ENCODE data around the gene HTRA3. TPM values are rescaled to one million over a fixed set of nuclear protein-coding genes. Genes with fewer than 3 reads are reported as not detected.

The HTRA3 gene
- total RNA-seq, 1 donor from 2014 or later, result not detected

DNA sequence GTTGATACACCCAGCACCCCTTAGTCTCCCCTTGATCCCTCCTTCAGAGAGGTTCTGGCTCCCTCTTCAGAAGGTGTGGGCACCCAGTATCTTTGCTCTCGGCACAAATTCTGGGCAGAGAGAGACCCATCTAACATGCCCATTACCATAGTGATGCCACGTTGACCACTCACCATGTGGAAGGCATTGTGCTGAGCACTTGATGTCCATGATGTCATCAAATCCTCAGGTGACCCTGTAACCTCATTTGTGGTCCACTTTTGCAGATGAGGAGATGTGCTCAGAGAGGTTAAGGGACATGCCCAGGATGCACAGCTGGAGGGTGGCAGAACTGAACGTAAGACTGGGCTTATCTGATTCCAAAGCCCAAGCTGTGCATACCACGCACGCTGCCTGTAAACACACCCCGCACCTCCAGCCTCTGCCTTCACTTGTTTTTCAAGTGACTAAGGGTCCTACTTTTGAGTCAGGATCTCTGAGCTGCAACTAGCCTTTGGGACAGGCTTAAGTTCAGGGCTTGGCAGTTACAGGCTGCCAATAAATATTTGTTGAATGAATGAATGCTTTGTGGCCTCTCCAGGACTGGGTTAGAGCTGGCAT is 55.2 kb downstream of the HTRA3 start:
- no peak for DNase-seq
- intact Hi-C loops (cut with micrococcal nuclease), result no loop called here
- ChIA-PET POLR2A (no interaction called here), CTCF (no interaction called here)
- H3K4me1 Mint-ChIP-seq, result no peaks in the 10 kb centered on the region
- ATAC-seq (ENCODE audit: low read depth), result no peak
- H3K27me3 Mint-ChIP-seq, result peaks cover 3% of the 10 kb centered on the region
- TF ChIP-seq, protein P1, sequence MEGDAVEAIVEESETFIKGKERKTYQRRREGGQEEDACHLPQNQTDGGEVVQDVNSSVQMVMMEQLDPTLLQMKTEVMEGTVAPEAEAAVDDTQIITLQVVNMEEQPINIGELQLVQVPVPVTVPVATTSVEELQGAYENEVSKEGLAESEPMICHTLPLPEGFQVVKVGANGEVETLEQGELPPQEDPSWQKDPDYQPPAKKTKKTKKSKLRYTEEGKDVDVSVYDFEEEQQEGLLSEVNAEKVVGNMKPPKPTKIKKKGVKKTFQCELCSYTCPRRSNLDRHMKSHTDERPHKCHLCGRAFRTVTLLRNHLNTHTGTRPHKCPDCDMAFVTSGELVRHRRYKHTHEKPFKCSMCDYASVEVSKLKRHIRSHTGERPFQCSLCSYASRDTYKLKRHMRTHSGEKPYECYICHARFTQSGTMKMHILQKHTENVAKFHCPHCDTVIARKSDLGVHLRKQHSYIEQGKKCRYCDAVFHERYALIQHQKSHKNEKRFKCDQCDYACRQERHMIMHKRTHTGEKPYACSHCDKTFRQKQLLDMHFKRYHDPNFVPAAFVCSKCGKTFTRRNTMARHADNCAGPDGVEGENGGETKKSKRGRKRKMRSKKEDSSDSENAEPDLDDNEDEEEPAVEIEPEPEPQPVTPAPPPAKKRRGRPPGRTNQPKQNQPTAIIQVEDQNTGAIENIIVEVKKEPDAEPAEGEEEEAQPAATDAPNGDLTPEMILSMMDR (IDR thresholded peaks at IDR 0.05), result no peak
- no peak overlapping the region for H3K27ac Mint-ChIP-seq
- H3K36me3 Mint-ChIP-seq (ENCODE audit: low read depth), result no peaks in the 10 kb centered on the region
- no peak overlapping the region for H3K4me3 Mint-ChIP-seq
- no peaks in the 10 kb centered on the region for H3K9me3 Mint-ChIP-seq

DNA sequence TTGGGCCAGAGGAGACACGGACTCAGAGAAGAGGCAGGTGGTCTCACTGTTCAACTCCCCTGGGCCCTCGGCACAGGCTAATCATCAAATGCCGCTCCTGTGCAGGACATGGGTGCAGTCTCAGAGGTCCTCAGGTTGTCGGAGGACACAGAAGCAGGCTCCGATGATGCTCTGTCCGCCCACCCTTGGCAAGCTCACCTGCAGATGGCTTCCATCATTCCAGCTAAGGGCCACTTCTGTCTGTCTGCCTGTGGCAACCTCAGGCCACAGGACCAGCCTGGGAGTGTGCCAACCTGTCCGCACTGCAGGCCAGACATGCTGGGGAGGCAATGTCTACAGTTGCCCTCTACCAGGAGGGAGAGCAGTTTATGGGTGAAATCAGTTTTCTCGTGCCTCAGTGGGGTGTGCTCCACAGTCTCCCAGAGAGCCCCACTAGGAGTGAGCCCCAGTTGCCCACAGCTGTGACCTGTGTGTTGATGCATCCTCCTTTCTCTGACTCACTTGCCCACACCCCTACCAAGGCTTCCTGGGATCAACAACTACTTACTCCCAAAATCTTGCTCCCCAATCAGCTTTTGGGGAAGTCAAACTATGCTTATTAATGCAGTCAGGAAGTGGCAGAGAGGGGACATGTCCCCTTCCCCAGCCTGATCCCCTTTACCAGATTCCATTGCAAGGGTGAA is 55.9 kb downstream of the HTRA3 start:
- intact Hi-C loops (cut with micrococcal nuclease), result no loop called here
- Mint-ChIP-seq H3K4me1 (no peaks in the 10 kb centered on the region), H3K27me3 (peaks cover 3% of the 10 kb centered on the region), H3K27ac (no peak overlapping the region), H3K4me3 (no peak overlapping the region), H3K9me3 (no peaks in the 10 kb centered on the region), H3K36me3 (ENCODE audit: low read depth) (no peaks in the 10 kb centered on the region)
- TF ChIP-seq, protein P1 (IDR thresholded peaks at IDR 0.05), result no peak
- ChIA-PET CTCF (no interaction called here), POLR2A (no interaction called here)
- no peak for DNase-seq
- no peak for ATAC-seq (ENCODE audit: low read depth)

DNA sequence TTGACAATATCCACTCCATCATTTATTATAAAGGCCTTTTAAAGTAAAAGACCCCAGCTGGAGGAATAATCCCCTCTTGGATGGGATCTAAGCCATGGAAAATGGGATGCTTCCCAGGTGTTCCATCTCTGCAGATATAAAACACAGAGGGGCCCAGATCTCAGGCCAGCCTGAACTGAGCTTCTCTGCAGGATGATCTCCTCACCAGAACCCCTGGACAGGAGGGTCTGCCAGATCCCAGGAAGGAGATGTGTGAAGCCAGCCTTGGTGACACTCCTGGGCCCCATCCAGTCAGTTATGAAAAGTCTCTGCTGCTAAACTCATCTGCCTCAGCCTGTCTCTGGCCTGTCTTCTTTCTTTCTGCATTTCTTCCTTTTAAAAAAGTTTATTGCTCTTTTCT is 56.7 kb downstream of the HTRA3 start:
- Mint-ChIP-seq H3K4me1 (no peaks in the 10 kb centered on the region), H3K27ac (no peak overlapping the region), H3K9me3 (no peaks in the 10 kb centered on the region), H3K4me3 (no peak overlapping the region), H3K36me3 (ENCODE audit: low read depth) (no peaks in the 10 kb centered on the region), H3K27me3 (peaks cover 3% of the 10 kb centered on the region)
- ATAC-seq (ENCODE audit: low read depth) (no peak), DNase-seq (no peak)
- ChIA-PET CTCF (no interaction called here), POLR2A (no interaction called here)
- TF ChIP-seq, protein P1 (IDR thresholded peaks at IDR 0.05), result no peak
- intact Hi-C loops (cut with micrococcal nuclease), result no loop called here

DNA sequence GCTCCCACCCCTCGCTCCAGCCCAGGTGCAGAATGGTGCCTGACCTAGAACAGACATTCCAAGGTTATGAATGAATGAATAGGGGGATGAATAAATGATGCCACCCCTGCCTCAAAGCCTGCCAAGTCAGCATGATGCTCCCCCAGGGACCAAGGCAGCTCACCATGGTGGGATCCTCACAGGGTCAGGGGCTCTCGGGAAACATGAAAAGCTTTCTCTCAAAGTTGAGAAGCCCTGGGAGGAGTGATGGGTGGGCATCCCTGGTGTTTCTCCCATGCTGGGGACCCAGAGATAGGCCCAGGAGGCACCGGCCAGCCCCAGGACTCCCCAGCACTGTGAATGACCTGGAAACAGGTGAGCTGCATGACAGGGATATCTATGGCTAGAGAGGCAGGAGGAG is 58.9 kb downstream of the HTRA3 start:
- peaks cover 6% of the 10 kb centered on the region for H3K9me3 Mint-ChIP-seq
- no peaks in the 10 kb centered on the region for H3K4me1 Mint-ChIP-seq
- TF ChIP-seq, protein P1 (IDR thresholded peaks at IDR 0.05), result no peak
- DNase-seq, result no peak
- H3K36me3 Mint-ChIP-seq (ENCODE audit: low read depth), result no peaks in the 10 kb centered on the region
- ATAC-seq (ENCODE audit: low read depth), result no peak
- H3K4me3 Mint-ChIP-seq, result no peak overlapping the region
- intact Hi-C loops (cut with micrococcal nuclease), result no loop called here
- no peak overlapping the region for H3K27ac Mint-ChIP-seq
- H3K27me3 Mint-ChIP-seq, result peaks cover 9% of the 10 kb centered on the region
- POLR2A ChIA-PET, result no interaction called here
- CTCF ChIA-PET, result no interaction called here

DNA sequence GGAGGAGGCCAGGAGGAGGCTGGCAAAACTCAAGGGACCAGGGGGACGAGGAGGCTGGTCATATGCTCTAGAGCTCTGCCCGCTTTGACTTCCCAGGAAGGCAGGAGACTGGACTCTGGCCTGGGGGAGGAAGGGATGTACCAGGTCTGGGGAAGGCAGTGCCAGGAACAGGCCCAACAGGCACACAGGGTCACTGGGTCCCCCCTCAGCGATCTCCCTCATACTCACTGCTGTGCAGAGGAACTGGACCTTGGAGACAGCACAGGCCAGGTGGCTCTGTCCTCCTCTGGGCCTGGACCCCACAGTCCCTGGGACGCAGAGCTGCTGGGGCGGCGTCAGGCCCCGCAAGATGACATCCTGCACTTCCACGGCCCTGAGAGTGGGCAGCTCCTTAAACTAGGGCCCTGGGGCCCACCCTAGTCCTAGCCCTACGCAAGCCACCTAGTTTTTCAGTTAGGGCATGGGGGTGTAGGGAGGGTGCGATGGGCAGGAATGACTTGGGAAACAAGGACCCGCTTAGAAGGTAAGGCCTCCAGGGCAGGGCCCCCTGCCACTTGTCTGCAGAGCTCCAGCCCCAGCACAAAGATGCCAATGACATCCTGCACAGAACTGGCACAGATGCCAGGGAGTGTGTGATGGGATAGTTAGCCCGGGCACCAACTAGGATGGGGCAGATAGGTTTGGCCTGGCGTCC is 59.5 kb downstream of the HTRA3 start:
- Mint-ChIP-seq H3K4me3 (no peak overlapping the region), H3K9me3 (peaks cover 6% of the 10 kb centered on the region), H3K4me1 (no peaks in the 10 kb centered on the region), H3K27ac (no peak overlapping the region), H3K27me3 (peaks cover 9% of the 10 kb centered on the region), H3K36me3 (ENCODE audit: low read depth) (no peaks in the 10 kb centered on the region)
- intact Hi-C loops (cut with micrococcal nuclease), result no loop called here
- POLR2A ChIA-PET, result no interaction called here
- TF ChIP-seq, protein P1 (IDR thresholded peaks at IDR 0.05), result no peak
- CTCF ChIA-PET, result no interaction called here
- ATAC-seq (ENCODE audit: low read depth) (no peak), DNase-seq (no peak)
